HG02973 (cell line): ENCODE data around the gene HECTD4.
"Not testable (repeated sequence)": the region's sequence is repeated elsewhere in the genome, so short reads cannot be mapped to it uniquely, and the experiment has no call there.

Source experiments
- ATAC-seq: cut with Tn5 transposase; IDR thresholded peaks from one replicate; pipeline ENCODE4 v1.9.1; 2021; ENCODE audit warnings: moderate library complexity; ENCODE audit not compliant: unreplicated experiment

Gene HECTD4

GRCh38 chr12:112381883-112382796 lies at the start of gene HECTD4:
Gene HECTD4, minus strand, starts transcription at chr12:112382431. Its CDS starts 303 bp downstream, at chr12:112382128.
- ATAC-seq: peak; percentile 85

- no peak for ATAC-seq
Measured at GRCh38 chr12:112431965-112432364, 49.7 kb upstream of the HECTD4 start.

- no peak for ATAC-seq
Measured at GRCh38 chr12:112430929-112431328, 48.7 kb upstream of the HECTD4 start.

- ATAC-seq: no peak
Measured at GRCh38 chr12:112427760-112428159, 45.5 kb upstream of the HECTD4 start.

- ATAC-seq: no peak
Measured at GRCh38 chr12:112425582-112426382, 43.6 kb upstream of the HECTD4 start.

GRCh38 chr12:112424126-112424525 lies 41.9 kb upstream of the HECTD4 start:
- no peak for ATAC-seq

- ATAC-seq: no peak
Measured at GRCh38 chr12:112422531-112422930, 40.3 kb upstream of the HECTD4 start.

GRCh38 chr12:112421363-112421762 lies 39.1 kb upstream of the HECTD4 start:
- no peak for ATAC-seq

GRCh38 chr12:112420740-112421139 lies 38.5 kb upstream of the HECTD4 start:
- no peak for ATAC-seq

- no peak for ATAC-seq
Measured at GRCh38 chr12:112419297-112420133, 37.3 kb upstream of the HECTD4 start.

- ATAC-seq: peak; percentile 56
Measured at GRCh38 chr12:112418608-112419296, 36.5 kb upstream of the HECTD4 start, which contains the start of gene PTPN11. Gene PTPN11, plus strand, starts transcription at chr12:112418947. Its CDS starts 165 bp downstream, at chr12:112419112.

GRCh38 chr12:112418273-112418607 lies 36.0 kb upstream of the HECTD4 start:
- ATAC-seq: no peak

GRCh38 chr12:112415457-112415856 lies 33.2 kb upstream of the HECTD4 start:
- not testable (repeated sequence) for ATAC-seq

- ATAC-seq: no peak
Measured at GRCh38 chr12:112413855-112414625, 31.8 kb upstream of the HECTD4 start.

- no peak for ATAC-seq
Measured at GRCh38 chr12:112409906-112410244, 27.6 kb upstream of the HECTD4 start.

- ATAC-seq: peak; percentile 72
Measured at GRCh38 chr12:112409064-112409905, 27.1 kb upstream of the HECTD4 start, which contains the start of gene RPL6. Gene RPL6, minus strand, starts transcription at chr12:112409605. Its CDS starts 949 bp downstream, at chr12:112408656.

GRCh38 chr12:112408621-112409020 lies 26.4 kb upstream of the HECTD4 start:
- no peak for ATAC-seq

- ATAC-seq: not testable (repeated sequence)
Measured at GRCh38 chr12:112407683-112408082, 25.5 kb upstream of the HECTD4 start.
